K562 (cell line): ENCODE results near the gene FAM98C. TPM values are rescaled to one million over a fixed set of nuclear protein-coding genes. Genes with fewer than 3 reads are reported as not detected.
A peak's percentile ranks its signal among the peaks of the same experiment; 100 is the strongest.

Experiments
- CUX1 ChIP-seq: fragments of 200-800 bp; sonication (Bioruptor generic); IDR thresholded peaks from 2 replicates; pipeline ENCODE4 v1.6.1; 2016; ENCODE audit warnings: missing genetic modification characterization, missing compliant biosample characterization
- ELF4 ChIP-seq: fragments of 450-650 bp; formaldehyde crosslinking; IDR thresholded peaks from 2 replicates; pipeline ENCODE4 v1.4.0; 2022; ENCODE audit warnings: missing genetic modification characterization
- ERF ChIP-seq: fragments of 450-650 bp; formaldehyde crosslinking; IDR thresholded peaks from 2 replicates; pipeline ENCODE4 v1.4.0; 2020; ENCODE audit warnings: mild to moderate bottlenecking, mixed read lengths
- GABPA ChIP-seq: fragments of 200-800 bp; sonication (Bioruptor generic); conservative IDR thresholded peaks from 2 replicates; pipeline ENCODE4 v1.6.1; 2016; ENCODE audit warnings: low read depth, missing genetic modification characterization, missing compliant biosample characterization
- HCFC1 ChIP-seq: IDR thresholded peaks from 2 replicates; pipeline ENCODE4 v1.6.1; 2012; ENCODE audit warnings: low read depth, low read length, improper control_type of control experiment
- HDGF ChIP-seq: fragments of 450-650 bp; IDR thresholded peaks from 2 replicates; pipeline ENCODE4 v1.6.1; 2016
- HMGN3 ChIP-seq: IDR thresholded peaks from 2 replicates; pipeline ENCODE4 v1.6.1; 2011; ENCODE audit warnings: borderline replicate concordance, low read depth, mild to moderate bottlenecking, mixed read lengths, low read length; ENCODE audit not compliant: insufficient read length; ENCODE audit errors: extremely low read depth
- HNRNPL ChIP-seq: fragments of 200-400 bp; formaldehyde crosslinking; IDR thresholded peaks from 2 replicates; pipeline ENCODE4 v1.6.1; 2017; ENCODE audit warnings: low read depth, mild to moderate bottlenecking, low read length
- HOXB6 ChIP-seq: fragments of 250-450 bp; sonication (Bioruptor Pico); IDR thresholded peaks from 2 replicates; pipeline ENCODE4 v1.5.1; 2022; ENCODE audit warnings: mild to moderate bottlenecking, borderline replicate concordance
- IFI16 ChIP-seq: fragments of 250-450 bp; sonication (Bioruptor Pico); IDR thresholded peaks from 2 replicates; pipeline ENCODE4 v2.1.2; 2022; ENCODE audit warnings: mild to moderate bottlenecking, inconsistent platforms
- KLF6 ChIP-seq: fragments of 250-450 bp; sonication (Bioruptor Pico); IDR thresholded peaks from 2 replicates; pipeline ENCODE4 v1.4.0; 2020; ENCODE audit warnings: mild to moderate bottlenecking, moderate library complexity, borderline replicate concordance
- MAZ ChIP-seq, 2 experiments: fragments of 450-650 bp in 1 of 2; sonication (generic) in 1 of 2; formaldehyde crosslinking; IDR thresholded peaks in 1 of 2; conservative IDR thresholded peaks in 1 of 2; 2 replicates each; pipeline versions ENCODE4 v1.4.0 to v1.5.0; 2020; ENCODE audit warnings: mild to moderate bottlenecking in 1 of 2, missing genetic modification reagents in 1 of 2
- MYBL2 ChIP-seq, 2 experiments: fragments of 450-650 bp in 1 of 2; sonication (generic) in 1 of 2; formaldehyde crosslinking in 1 of 2; IDR thresholded peaks; 2 replicates each; pipeline versions ENCODE4 v1.6.1 to v1.8.1; 2017 to 2022; ENCODE audit warnings: borderline replicate concordance in 1 of 2, inconsistent platforms in 1 of 2, low read depth in 1 of 2, mild to moderate bottlenecking in 1 of 2, missing genetic modification reagents in 1 of 2, moderate library complexity in 1 of 2
- POU5F1 ChIP-seq: fragments of 150-350 bp; IDR thresholded peaks from 2 replicates; pipeline ENCODE4 v1.6.1; 2014; ENCODE audit warnings: borderline replicate concordance, low read length, low read depth, mild to moderate bottlenecking; ENCODE audit not compliant: partially characterized antibody
- SAFB ChIP-seq: fragments of 200-400 bp; formaldehyde crosslinking; IDR thresholded peaks from 2 replicates; pipeline ENCODE4 v1.6.1; 2017; ENCODE audit warnings: low read depth, low read length, borderline replicate concordance
- SMAD2 ChIP-seq: fragments of 150-350 bp; IDR thresholded peaks from 2 replicates; pipeline ENCODE4 v1.6.1; 2014; ENCODE audit warnings: low read depth, mild to moderate bottlenecking, low read length
- SMARCE1 ChIP-seq: fragments of 450-650 bp; IDR thresholded peaks from 2 replicates; pipeline ENCODE4 v1.7.1; 2016; ENCODE audit warnings: mild to moderate bottlenecking
- SP1 ChIP-seq: sonication (generic); formaldehyde crosslinking; IDR thresholded peaks from 2 replicates; pipeline ENCODE4 v1.8.1; 2022; ENCODE audit warnings: mild to moderate bottlenecking, missing genetic modification reagents
- ZBED1 ChIP-seq: IDR thresholded peaks from 2 replicates; pipeline ENCODE4 v1.6.1; 2014
- ZBTB12 ChIP-seq: fragments of 250-450 bp; sonication (Bioruptor Pico); IDR thresholded peaks from 2 replicates; pipeline ENCODE4 v1.4.0; 2020
- ZBTB8A ChIP-seq: fragments of 450-650 bp; IDR thresholded peaks from 2 replicates; pipeline ENCODE4 v1.6.1; 2018; ENCODE audit warnings: mild to moderate bottlenecking, moderate library complexity; ENCODE audit not compliant: partially characterized antibody
- ZNF124 ChIP-seq: sonication (generic); formaldehyde crosslinking; IDR thresholded peaks from 2 replicates; pipeline ENCODE4 v1.8.1; 2022; ENCODE audit warnings: missing genetic modification reagents
- ZNF586 ChIP-seq: fragments of 450-650 bp; formaldehyde crosslinking; conservative IDR thresholded peaks from 2 replicates; pipeline ENCODE4 v1.4.0; 2020; ENCODE audit warnings: mild to moderate bottlenecking, moderate library complexity
- ZNF77 ChIP-seq: fragments of 250-450 bp; sonication (Bioruptor Pico); IDR thresholded peaks from 2 replicates; pipeline ENCODE4 v1.5.0; 2020
- polyA plus RNA-seq, 8 experiments: library from polyadenylated mRNA; depleted of rRNA in 4 of 8; stranded (reverse) in 5 of 8; unstranded in 3 of 8; fragments of >200 nt; fragmentation: Nextera tagmentation in 2 of 8; fragmentation: Illumina TruSeq in 1 of 8; extraction: Ambion mirVana in 2 of 8; extraction: Trizol in 1 of 8; gene quantifications; 2 replicates each; pipeline versions ENCODE4 v1.2.1 to v1.2.3, GENCODE V29; 2011 to 2014; ENCODE audit warnings: inconsistent platforms in 1 of 8, missing spikeins in 1 of 8
- total RNA-seq, 7 experiments: library from RNA; depleted of rRNA in 6 of 7; stranded (reverse); fragments of >200 nt in 6 of 7; fragmentation: Illumina TruSeq in 2 of 7; extraction: Trizol in 2 of 7; gene quantifications; 2 replicates each; pipeline versions ENCODE4 v1.2.1 to v1.2.3, GENCODE V29; 2011 to 2021; ENCODE audit warnings: low replicate concordance in 1 of 7
- TF ChIP-seq, protein P1 (sequence below): fragments of 250-450 bp; sonication (Bioruptor Pico); IDR thresholded peaks from 2 replicates; pipeline ENCODE4 v1.8.0; 2021; ENCODE audit warnings: moderate library complexity, mild to moderate bottlenecking, inconsistent platforms

The FAM98C gene
- total and polyA plus RNA-seq, 9 of the 15 experiments (the other 6 are each of a cell fraction or from before 2014, with no cell fraction given): 1.7 to 43.8 (median 13.7) TPM

DNA sequence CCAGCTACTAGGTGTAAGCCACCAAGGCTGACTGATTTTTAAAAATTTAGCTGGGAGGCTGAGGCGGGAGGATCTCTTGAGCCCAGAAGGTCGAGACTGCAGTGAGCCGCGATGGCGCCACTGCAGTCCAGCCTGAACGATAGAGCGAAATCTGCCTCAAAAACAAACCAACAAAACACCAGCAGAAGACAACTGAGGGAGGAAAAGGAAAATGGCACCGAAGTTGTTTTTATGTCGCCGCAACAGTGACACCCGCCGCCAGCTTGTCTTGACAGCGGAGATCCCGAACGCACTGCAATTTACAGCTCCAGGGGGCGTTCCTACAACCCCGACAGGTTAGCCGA lies 298 bp upstream of the FAM98C start (continued):
- TF ChIP-seq SAFB: no peak
- TF ChIP-seq HDGF: no peak
- no peak for TF ChIP-seq HNRNPL
- no peak for TF ChIP-seq HMGN3
- TF ChIP-seq HCFC1: no peak
- TF ChIP-seq SMARCE1: no peak
- 0 out of 2 replicates have a peak, but pooled peaks have one; percentile 5 for TF ChIP-seq ELF4 (CRISPR knock-in tag)
- no peak for TF ChIP-seq MAZ (CRISPR knock-in tag; conservative IDR thresholded peaks at IDR 0.05 in 1 of 2, IDR thresholded peaks at IDR 0.05 in 1 of 2)
- TF ChIP-seq GABPA: no peak
- no peak for TF ChIP-seq MYBL2 (IDR thresholded peaks at IDR 0.05; ENCODE audit: low read depth)
- no peak for TF ChIP-seq MYBL2 (CRISPR knock-in tag; IDR thresholded peaks at IDR 0.05; ENCODE audit: borderline replicate concordance)
- TF ChIP-seq, protein P1, sequence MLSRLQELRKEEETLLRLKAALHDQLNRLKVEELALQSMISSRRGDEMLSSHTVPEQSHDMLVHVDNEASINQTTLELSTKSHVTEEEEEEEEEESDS (CRISPR knock-in tag): no peak
- TF ChIP-seq ZNF77 (CRISPR knock-in tag): no peak
- no peak for TF ChIP-seq ZBTB8A
- TF ChIP-seq ZNF586: no peak
- no peak for TF ChIP-seq HOXB6
- TF ChIP-seq KLF6 (CRISPR knock-in tag): 0 out of 2 replicates have a peak, but pooled peaks have one; percentile 20
- no peak for TF ChIP-seq IFI16 (CRISPR knock-in tag)
- TF ChIP-seq ZBTB12: no peak
- no peak for TF ChIP-seq ZBED1
- no peak for TF ChIP-seq ZNF124 (CRISPR knock-in tag)
- TF ChIP-seq SMAD2: no peak
- no peak for TF ChIP-seq SP1
- no peak for TF ChIP-seq CUX1
- TF ChIP-seq ERF (CRISPR knock-in tag): no peak
- TF ChIP-seq POU5F1: no peak
